Measurements from ENCODE around the gene HTRA3.

Gene HTRA3

DNA sequence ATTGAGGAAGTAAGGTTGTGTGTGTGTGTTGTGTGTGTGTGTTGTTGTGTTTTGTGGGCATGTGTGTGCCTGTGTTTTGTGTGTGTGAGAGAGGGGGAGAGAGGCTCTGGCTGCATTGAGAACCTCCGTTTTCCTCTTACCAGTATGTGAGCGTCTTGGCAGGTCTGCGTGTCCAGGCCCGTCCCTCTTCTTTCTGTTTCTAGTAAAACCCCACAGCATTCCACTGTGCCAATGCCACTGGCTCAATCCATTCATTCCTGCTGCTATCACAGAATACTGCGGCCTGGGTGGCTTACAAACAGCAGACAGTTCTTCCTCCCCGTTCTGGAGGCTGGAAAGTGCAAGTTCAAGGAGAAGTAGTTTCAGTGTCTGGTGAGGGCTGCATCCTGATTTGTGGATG, 15.5 kb upstream of the HTRA3 start:
- H3K4me3 ChIP-seq, result no peak overlapping the region
- no peak for TF ChIP-seq Cebpa-rat (IDR thresholded peaks at IDR 0.05)
- no peaks in the 10 kb centered on the region for H4K20me1 ChIP-seq
- H3K9me3 ChIP-seq (replicated peaks in 1 of 11), result no peaks in the 10 kb centered on the region
- H3K4me1 ChIP-seq, result peaks cover 24 to 37% (median 28%) of the 10 kb centered on the region in 10 experiments
- H3K27ac ChIP-seq, result no peak overlapping the region
- no peaks in the 10 kb centered on the region for H3K36me3 ChIP-seq
- H3K4me2 ChIP-seq, result no peak overlapping the region
- H3K27me3 ChIP-seq, result no peaks in the 10 kb centered on the region
- no peak overlapping the region for H3K9ac ChIP-seq

GRCh38 chr4:8255698-8256441, 13.7 kb upstream of the HTRA3 start:
- H4K20me1 ChIP-seq, result no peaks in the 10 kb centered on the region
- no peaks in the 10 kb centered on the region for H3K36me3 ChIP-seq
- H3K9ac ChIP-seq, result no peak overlapping the region
- H3K9me3 ChIP-seq (replicated peaks in 1 of 11), result no peaks in the 10 kb centered on the region
- H3K27me3 ChIP-seq, result no peaks in the 10 kb centered on the region
- no peak overlapping the region for H3K27ac ChIP-seq
- peaks cover 38 to 47% (median 45%) of the 10 kb centered on the region in 10 experiments for H3K4me1 ChIP-seq
- no peak overlapping the region for H3K4me3 ChIP-seq
- H3K4me2 ChIP-seq, result no peak overlapping the region
- no peak for TF ChIP-seq Cebpa-rat (IDR thresholded peaks at IDR 0.05)

- no peaks in the 10 kb centered on the region for H4K20me1 ChIP-seq
- no peak for TF ChIP-seq Cebpa-rat (IDR thresholded peaks at IDR 0.05)
- no peak overlapping the region for H3K9ac ChIP-seq
- H3K4me1 ChIP-seq, result peaks cover 51 to 61% (median 59%) of the 10 kb centered on the region in 10 experiments
- no peak overlapping the region for H3K4me3 ChIP-seq
- no peaks in the 10 kb centered on the region for H3K36me3 ChIP-seq
- H3K9me3 ChIP-seq (replicated peaks in 1 of 11), result no peaks in the 10 kb centered on the region
- peak overlapping the region; percentile 21 to 92 (median 70); a peak in 20 of 22 replicates for H3K4me2 ChIP-seq
- H3K27me3 ChIP-seq, result no peaks in the 10 kb centered on the region
- no peak overlapping the region for H3K27ac ChIP-seq
Observed at GRCh38 chr4:8257854-8258253, 11.7 kb upstream of the HTRA3 start.

DNA sequence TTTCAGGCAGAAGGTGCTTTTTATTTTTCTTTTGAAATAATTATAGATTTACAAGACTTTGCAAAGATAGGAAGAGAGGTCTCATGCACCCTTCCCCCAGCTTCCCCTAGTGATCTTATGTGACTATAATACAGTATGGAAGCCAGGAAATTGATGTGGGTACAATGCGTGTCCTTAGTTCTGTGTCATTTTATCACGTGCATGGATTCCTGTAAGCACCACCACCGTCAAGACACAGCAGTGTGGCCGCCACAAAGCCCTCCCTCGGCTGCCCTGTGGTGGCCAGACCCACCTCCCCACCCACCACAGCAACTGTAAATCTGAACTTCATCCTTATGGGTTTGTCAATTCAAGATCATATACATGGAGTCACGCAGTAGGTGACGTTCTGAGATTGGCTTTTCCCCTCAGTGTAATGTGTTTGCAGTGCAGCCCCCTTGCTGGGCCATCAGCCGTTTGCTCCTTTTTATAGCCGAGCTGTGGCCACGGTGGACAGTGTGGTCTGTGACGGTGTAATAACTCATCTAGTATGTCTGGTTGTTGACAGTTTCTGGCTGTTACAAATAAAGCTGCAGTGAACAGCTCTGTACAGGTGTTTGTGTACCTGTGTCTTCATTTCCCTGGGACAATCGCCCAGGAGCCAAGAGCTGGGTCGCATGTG, 10.9 kb upstream of the HTRA3 start:
- H3K4me2 ChIP-seq, result peak overlapping the region; percentile 21 to 92 (median 70)
- H3K4me3 ChIP-seq, result no peak overlapping the region

DNA sequence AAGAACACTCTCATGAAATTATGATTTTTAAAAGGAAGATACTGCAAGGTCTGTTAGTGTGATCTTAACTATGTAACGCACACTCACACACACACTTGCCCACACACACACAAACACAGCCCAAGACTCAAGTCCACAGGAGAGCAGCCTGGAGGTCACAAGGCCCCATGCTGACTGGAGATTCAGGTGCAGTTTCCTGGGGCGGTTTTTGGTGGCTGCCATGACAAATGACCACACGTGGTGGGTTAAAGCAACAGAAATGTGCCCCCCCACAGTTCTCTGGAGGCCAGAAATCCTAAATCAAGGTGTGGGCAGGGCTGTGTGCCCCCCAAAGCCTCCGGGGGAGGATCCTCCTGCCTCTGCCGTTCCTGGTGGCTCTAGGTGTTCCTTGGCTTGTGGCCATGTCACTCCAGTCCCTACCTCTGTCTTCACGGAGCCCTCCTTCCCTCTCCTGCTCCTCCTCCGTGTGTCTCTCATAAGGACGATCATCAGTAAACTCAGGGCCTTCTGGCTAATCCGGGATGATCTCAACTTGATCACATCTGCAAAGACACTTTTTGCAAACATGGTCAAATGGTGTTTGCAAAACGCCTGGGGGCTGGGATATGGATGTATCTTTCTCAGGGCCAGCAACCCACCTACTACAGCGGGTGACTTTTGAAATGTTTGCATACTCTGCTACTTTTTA, 9.7 kb upstream of the HTRA3 start:
- Histone ChIP-seq H3K27ac (no peak overlapping the region), H3K9ac (no peak overlapping the region), H3K4me1 (peaks cover 45 to 74% (median 71%) of the 10 kb centered on the region in 10 experiments), H4K20me1 (no peaks in the 10 kb centered on the region), H3K4me2 (peak overlapping the region; percentile 70 to 92 (median 82)), H3K9me3 (replicated peaks in 1 of 11) (no peaks in the 10 kb centered on the region), H3K36me3 (no peaks in the 10 kb centered on the region), H3K4me3 (no peak overlapping the region), H3K27me3 (peaks cover 0 to 3% (median 0%) of the 10 kb centered on the region in 11 experiments; a peak in 2 of 22 replicates)
- no peak for TF ChIP-seq Cebpa-rat (IDR thresholded peaks at IDR 0.05)

More for the DNA sequence above, 10.9 kb upstream of the HTRA3 start:
- H3K9me3 ChIP-seq (replicated peaks in 1 of 11), result no peaks in the 10 kb centered on the region
- H3K9ac ChIP-seq, result no peak overlapping the region
- peak overlapping the region in 2 of 11 experiments; percentile 8 to 36; a peak in 2 of 22 replicates for H3K27ac ChIP-seq
- peaks cover 45 to 62% (median 61%) of the 10 kb centered on the region in 10 experiments for H3K4me1 ChIP-seq
- TF ChIP-seq Cebpa-rat (IDR thresholded peaks at IDR 0.05), result no peak
- H4K20me1 ChIP-seq, result no peaks in the 10 kb centered on the region
- H3K36me3 ChIP-seq, result no peaks in the 10 kb centered on the region
- no peaks in the 10 kb centered on the region for H3K27me3 ChIP-seq

DNA sequence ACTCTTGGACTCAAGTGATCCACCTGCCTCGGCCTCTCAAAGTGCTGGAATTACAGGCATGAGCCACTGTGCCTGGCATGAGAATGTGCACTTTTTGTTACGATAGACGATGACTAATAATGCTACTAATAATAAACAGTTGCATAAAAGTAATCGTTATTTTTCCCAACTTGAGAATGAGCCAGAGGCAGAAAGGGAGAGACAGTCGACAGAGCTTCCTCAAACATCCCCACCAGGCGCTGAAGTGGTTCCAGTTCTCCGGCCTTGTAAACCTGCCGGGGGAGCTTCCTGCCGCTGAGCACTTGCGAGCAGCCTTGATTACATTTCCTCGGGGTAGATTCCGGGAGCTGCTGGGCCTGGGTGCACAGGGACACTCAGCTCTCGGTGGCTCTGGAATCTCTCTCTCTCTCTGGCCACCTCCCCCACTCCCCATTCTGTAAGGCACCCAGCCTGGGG, 8.9 kb upstream of the HTRA3 start:
- Histone ChIP-seq H3K27ac (peak overlapping the region in 4 of 11 experiments; percentile 2 to 32 (median 16); a peak in 3 of 22 replicates), H3K4me1 (peaks cover 45 to 82% (median 79%) of the 10 kb centered on the region in 10 experiments), H4K20me1 (no peaks in the 10 kb centered on the region; a peak in 1 of 22 replicates), H3K4me2 (peak overlapping the region; percentile 70 to 92 (median 82)), H3K9me3 (replicated peaks in 1 of 11) (no peaks in the 10 kb centered on the region), H3K36me3 (no peaks in the 10 kb centered on the region), H3K4me3 (no peak overlapping the region), H3K9ac (peak overlapping the region in 3 of 11 experiments; percentile 26 to 50 (median 47); a peak in 3 of 22 replicates), H3K27me3 (peaks cover 0 to 8% (median 0%) of the 10 kb centered on the region in 11 experiments; a peak in 3 of 22 replicates)
- TF ChIP-seq Cebpa-rat (IDR thresholded peaks at IDR 0.05), result no peak

DNA sequence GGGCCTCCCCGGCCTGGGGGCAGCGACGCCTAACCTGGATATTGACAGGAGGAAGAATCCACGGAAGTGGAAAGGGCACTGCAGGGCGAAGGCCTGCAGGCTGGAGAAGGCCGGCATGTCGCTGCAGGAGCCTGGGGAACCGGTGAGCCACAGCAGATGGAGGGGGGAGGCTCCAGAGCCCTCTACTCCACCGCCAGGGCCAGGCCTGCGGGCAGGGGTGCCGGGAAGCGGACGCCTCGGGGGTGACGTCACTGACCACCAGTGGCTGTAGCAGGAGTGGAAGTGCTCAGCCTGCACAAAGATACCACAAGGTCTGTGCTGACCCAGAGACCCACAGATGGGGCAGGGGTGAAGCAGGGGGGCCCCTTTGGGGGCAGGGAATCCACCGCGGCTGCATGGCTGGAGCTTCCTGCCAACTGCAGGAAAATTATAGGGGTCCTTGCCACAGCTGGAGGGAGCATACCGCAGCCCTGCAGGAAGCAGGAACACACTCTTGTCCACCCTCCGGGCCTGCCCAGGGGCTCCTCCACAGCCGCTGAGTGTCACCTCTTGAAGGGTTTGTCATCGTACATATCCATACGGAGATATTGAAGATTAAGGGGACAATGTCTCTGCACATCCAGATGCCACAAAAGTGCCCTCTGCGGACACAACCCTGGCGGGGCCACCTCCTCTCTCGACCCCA, 7.6 kb upstream of the HTRA3 start:
- Histone ChIP-seq H3K4me3 (no peak overlapping the region), H3K4me1 (peaks cover 45 to 95% (median 90%) of the 10 kb centered on the region in 10 experiments), H3K27ac (peak overlapping the region in 5 of 11 experiments; percentile 10 to 41 (median 29); a peak in 5 of 22 replicates), H4K20me1 (no peaks in the 10 kb centered on the region; a peak in 1 of 22 replicates), H3K4me2 (peak overlapping the region; percentile 70 to 92 (median 82)), H3K9ac (peak overlapping the region in 7 of 11 experiments; percentile 13 to 50 (median 40); a peak in 10 of 22 replicates), H3K27me3 (peaks cover 0 to 8% (median 0%) of the 10 kb centered on the region in 11 experiments; a peak in 3 of 22 replicates), H3K9me3 (replicated peaks in 1 of 11) (no peaks in the 10 kb centered on the region), H3K36me3 (no peaks in the 10 kb centered on the region)
- no peak for TF ChIP-seq Cebpa-rat (IDR thresholded peaks at IDR 0.05)

GRCh38 chr4:8262637-8263322, 6.8 kb upstream of the HTRA3 start:
- Histone ChIP-seq H3K9me3 (replicated peaks in 1 of 11) (no peaks in the 10 kb centered on the region), H3K4me2 (peak overlapping the region; percentile 24 to 92 (median 82); a peak in 21 of 22 replicates), H3K27me3 (peaks cover 0 to 8% (median 0%) of the 10 kb centered on the region in 11 experiments; a peak in 3 of 22 replicates), H3K4me1 (peaks cover 49 to 99% (median 94%) of the 10 kb centered on the region in 10 experiments), H3K36me3 (no peaks in the 10 kb centered on the region), H3K4me3 (no peak overlapping the region), H3K27ac (no peak overlapping the region), H4K20me1 (peaks cover 0 to 2% (median 0%) of the 10 kb centered on the region in 11 experiments; a peak in 2 of 22 replicates), H3K9ac (no peak overlapping the region)
- TF ChIP-seq Cebpa-rat (IDR thresholded peaks at IDR 0.05), result no peak

All from BLaER1 treated with 17β-estradiol and CSF1 and Interleukin-3, amounts not matched to agents 10 nM and 100 nM (cell line).